Measurements from ENCODE around the gene DOCK3. TPM values are rescaled to one million over a fixed set of nuclear protein-coding genes. Genes with fewer than 3 reads are reported as not detected.
A peak's percentile ranks its signal among the peaks of the same experiment; 100 is the strongest.
"Not testable (repeated sequence)": the region's sequence is repeated elsewhere in the genome, so short reads cannot be mapped to it uniquely, and the experiment has no call there.

The DOCK3 gene
- total RNA-seq, 1 donor from 2014 or later = 10.0 TPM

DNA sequence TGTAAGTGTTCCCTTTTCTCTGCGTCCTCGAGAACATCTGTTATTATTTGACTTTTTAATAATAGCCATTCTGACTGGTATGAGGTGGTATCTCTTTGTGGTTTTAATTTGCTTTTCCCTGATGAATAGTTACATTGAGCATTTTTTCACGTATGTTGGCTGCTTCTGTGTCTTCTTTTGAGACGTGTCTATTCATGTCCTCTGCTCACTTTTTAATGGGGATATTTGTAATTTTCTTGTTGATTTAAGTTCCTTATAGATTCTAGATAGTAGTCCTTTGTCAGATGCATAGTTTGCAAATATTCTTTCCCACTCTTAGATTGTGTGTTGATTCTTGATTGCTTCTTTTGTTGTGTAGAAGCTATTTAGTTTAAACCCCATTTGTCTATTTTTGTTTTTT, 179.2 kb downstream of the DOCK3 start:
- Mint-ChIP-seq H3K4me3 (ENCODE audit: low read depth) (no peak overlapping the region), H3K9me3 (ENCODE audit: low read depth) (peaks cover 32% of the 10 kb centered on the region), H3K27me3 (no peaks in the 10 kb centered on the region), H3K36me3 (ENCODE audit: insufficient read depth) (peaks cover 14% of the 10 kb centered on the region), H3K4me1 (ENCODE audit: low read depth) (no peaks in the 10 kb centered on the region), H3K27ac (no peak overlapping the region)
- TF ChIP-seq, protein P1, sequence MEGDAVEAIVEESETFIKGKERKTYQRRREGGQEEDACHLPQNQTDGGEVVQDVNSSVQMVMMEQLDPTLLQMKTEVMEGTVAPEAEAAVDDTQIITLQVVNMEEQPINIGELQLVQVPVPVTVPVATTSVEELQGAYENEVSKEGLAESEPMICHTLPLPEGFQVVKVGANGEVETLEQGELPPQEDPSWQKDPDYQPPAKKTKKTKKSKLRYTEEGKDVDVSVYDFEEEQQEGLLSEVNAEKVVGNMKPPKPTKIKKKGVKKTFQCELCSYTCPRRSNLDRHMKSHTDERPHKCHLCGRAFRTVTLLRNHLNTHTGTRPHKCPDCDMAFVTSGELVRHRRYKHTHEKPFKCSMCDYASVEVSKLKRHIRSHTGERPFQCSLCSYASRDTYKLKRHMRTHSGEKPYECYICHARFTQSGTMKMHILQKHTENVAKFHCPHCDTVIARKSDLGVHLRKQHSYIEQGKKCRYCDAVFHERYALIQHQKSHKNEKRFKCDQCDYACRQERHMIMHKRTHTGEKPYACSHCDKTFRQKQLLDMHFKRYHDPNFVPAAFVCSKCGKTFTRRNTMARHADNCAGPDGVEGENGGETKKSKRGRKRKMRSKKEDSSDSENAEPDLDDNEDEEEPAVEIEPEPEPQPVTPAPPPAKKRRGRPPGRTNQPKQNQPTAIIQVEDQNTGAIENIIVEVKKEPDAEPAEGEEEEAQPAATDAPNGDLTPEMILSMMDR (IDR thresholded peaks at IDR 0.05; ENCODE audit: unreplicated experiment) = no peak
- DNase-seq (ENCODE audit: low spot score, unreplicated experiment) = no peak

DNA sequence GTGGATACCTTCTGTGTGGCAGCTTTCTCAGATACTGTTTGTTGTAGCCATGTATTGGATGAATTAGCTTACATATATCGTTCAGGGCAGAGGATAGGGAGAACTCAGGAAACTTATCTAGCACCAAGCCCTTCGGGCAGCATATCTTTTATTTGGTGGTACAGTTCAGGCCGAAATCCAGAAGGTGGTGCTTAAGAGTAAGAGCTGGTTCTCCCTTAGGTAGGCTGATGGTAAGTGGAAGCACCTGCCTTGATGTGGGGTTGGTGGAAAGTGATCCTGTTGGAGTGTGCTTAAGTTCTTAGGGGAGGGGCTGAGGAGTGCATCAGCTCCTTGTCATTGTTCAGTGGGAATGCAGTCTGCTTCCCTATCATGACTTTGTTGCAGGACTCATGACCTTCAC, 187.5 kb downstream of the DOCK3 start:
- no peak for DNase-seq (ENCODE audit: low spot score, unreplicated experiment)
- Mint-ChIP-seq H3K27ac (no peak overlapping the region), H3K4me1 (ENCODE audit: low read depth) (no peaks in the 10 kb centered on the region), H3K36me3 (ENCODE audit: insufficient read depth) (no peaks in the 10 kb centered on the region), H3K9me3 (ENCODE audit: low read depth) (peaks cover 14% of the 10 kb centered on the region), H3K27me3 (no peaks in the 10 kb centered on the region), H3K4me3 (ENCODE audit: low read depth) (no peak overlapping the region)
- TF ChIP-seq, protein P1 (IDR thresholded peaks at IDR 0.05; ENCODE audit: unreplicated experiment) = peak; percentile 9

DNA sequence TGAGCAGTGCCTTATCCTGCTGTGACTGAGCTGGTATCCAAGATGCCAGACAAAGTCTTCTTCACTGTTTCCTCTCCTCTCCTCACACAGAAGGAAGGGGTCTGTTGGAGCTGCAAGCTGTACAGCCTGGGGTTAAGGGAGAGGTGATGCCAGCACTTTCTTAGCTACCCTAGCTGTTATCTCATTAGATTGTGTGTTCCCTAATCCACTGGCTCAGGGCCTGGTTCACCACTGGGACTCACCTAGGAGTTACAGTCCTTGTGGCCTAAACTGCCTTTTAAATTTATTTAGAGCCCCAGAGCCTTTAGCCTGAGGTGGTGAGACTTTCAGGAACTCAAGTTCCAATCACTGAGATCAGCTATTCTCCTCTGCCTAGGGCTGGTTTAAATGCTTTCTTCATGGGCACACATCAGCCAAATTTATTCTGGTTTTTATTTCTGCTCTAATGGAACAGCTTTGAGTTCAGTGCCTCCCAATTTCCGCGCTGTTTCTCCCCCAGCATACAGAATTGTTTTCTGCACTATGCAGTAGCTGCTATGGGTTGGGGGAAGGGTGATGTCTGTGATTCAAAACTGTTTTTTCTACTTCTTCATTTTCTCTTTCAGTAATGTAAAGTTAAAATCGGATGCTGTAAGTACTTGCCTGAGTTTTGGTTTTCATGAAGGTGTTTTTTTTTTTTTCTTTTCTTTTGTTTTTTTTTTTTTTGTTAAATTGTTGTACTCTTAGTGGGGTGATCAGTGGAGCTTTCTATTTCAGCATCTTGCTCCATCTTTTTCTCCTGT, 198.8 kb downstream of the DOCK3 start:
- H3K9me3 Mint-ChIP-seq (ENCODE audit: low read depth) = peaks cover 7% of the 10 kb centered on the region
- no peak overlapping the region for H3K4me3 Mint-ChIP-seq (ENCODE audit: low read depth)
- peaks cover 11% of the 10 kb centered on the region for H3K4me1 Mint-ChIP-seq (ENCODE audit: low read depth)
- no peaks in the 10 kb centered on the region for H3K27me3 Mint-ChIP-seq
- TF ChIP-seq, protein P1 (IDR thresholded peaks at IDR 0.05; ENCODE audit: unreplicated experiment) = no peak
- no peak overlapping the region for H3K27ac Mint-ChIP-seq
- DNase-seq (ENCODE audit: low spot score, unreplicated experiment) = no peak
- no peaks in the 10 kb centered on the region for H3K36me3 Mint-ChIP-seq (ENCODE audit: insufficient read depth)

DNA sequence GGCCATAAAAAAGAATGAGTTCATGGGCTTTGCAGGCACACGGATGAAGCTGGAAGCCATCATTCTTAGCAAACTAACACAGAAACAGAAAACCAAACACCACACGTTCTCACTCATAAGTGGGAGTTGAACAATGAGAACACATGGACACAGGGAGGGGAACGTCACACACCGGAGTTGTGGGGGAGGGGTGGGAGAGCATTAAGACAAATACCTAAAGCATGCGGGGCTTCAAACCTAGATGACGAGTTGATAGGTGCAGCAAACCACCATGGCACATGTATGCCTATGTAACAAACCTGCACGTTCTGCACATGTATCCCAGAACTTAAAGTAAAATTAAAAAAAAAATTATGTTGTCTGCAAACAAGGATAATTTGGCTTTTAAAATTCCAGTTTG, 200.1 kb downstream of the DOCK3 start:
- H3K27me3 Mint-ChIP-seq; H3K36me3 Mint-ChIP-seq (ENCODE audit: insufficient read depth); H3K9me3 Mint-ChIP-seq (ENCODE audit: low read depth); DNase-seq (ENCODE audit: low spot score, unreplicated experiment); H3K4me3 Mint-ChIP-seq (ENCODE audit: low read depth); H3K27ac Mint-ChIP-seq: not testable (repeated sequence)
- H3K4me1 Mint-ChIP-seq (ENCODE audit: low read depth) = peaks cover 11% of the 10 kb centered on the region

GRCh38 chr3:50876947-50877346, 202.2 kb downstream of the DOCK3 start:
- H3K4me3 Mint-ChIP-seq (ENCODE audit: low read depth) = no peak overlapping the region
- no peaks in the 10 kb centered on the region for H3K27me3 Mint-ChIP-seq
- no peaks in the 10 kb centered on the region for H3K36me3 Mint-ChIP-seq (ENCODE audit: insufficient read depth)
- H3K4me1 Mint-ChIP-seq (ENCODE audit: low read depth) = peaks cover 11% of the 10 kb centered on the region
- peaks cover 7% of the 10 kb centered on the region for H3K9me3 Mint-ChIP-seq (ENCODE audit: low read depth)
- TF ChIP-seq, protein P1 (IDR thresholded peaks at IDR 0.05; ENCODE audit: unreplicated experiment) = no peak
- DNase-seq (ENCODE audit: low spot score, unreplicated experiment) = no peak
- H3K27ac Mint-ChIP-seq = no peak overlapping the region

GRCh38 chr3:50882733-50883132, 208.0 kb downstream of the DOCK3 start:
- H3K27ac Mint-ChIP-seq; H3K4me3 Mint-ChIP-seq (ENCODE audit: low read depth); H3K9me3 Mint-ChIP-seq (ENCODE audit: low read depth); DNase-seq (ENCODE audit: low spot score, unreplicated experiment); H3K4me1 Mint-ChIP-seq (ENCODE audit: low read depth); H3K27me3 Mint-ChIP-seq; H3K36me3 Mint-ChIP-seq (ENCODE audit: insufficient read depth): not testable (repeated sequence)
